Left forelimb (tissue), 1 donor: ENCODE data around the gene RNF150.
"Not testable (repeated sequence)": the region's sequence is repeated elsewhere in the genome, so short reads cannot be mapped to it uniquely, and the experiment has no call there.

Experiments used
- DNase-seq: peaks from one replicate; pipeline ENCODE4 v3.0.0-alpha.2; 2018; ENCODE audit warnings: low spot score

Gene RNF150

GRCh38 chr4:141075553-141075952, 57.7 kb downstream of the RNF150 start:
- DNase-seq = no peak

- DNase-seq = no peak
Measured at GRCh38 chr4:141074098-141074878, 59.0 kb downstream of the RNF150 start.

GRCh38 chr4:141066690-141067089, 66.6 kb downstream of the RNF150 start:
- no peak for DNase-seq

- DNase-seq = no peak
Measured at GRCh38 chr4:141065872-141066271, 67.4 kb downstream of the RNF150 start.

GRCh38 chr4:141062651-141063050, 70.6 kb downstream of the RNF150 start:
- no peak for DNase-seq

GRCh38 chr4:141058591-141059512, 74.4 kb downstream of the RNF150 start:
- DNase-seq = no peak

- no peak for DNase-seq
Measured at GRCh38 chr4:141057582-141057981, 75.7 kb downstream of the RNF150 start.

GRCh38 chr4:141056473-141056872, 76.8 kb downstream of the RNF150 start:
- no peak for DNase-seq

- no peak for DNase-seq
Measured at GRCh38 chr4:141054446-141054845, 78.8 kb downstream of the RNF150 start.

GRCh38 chr4:141050999-141051398, 82.3 kb downstream of the RNF150 start:
- not testable (repeated sequence) for DNase-seq

GRCh38 chr4:141047228-141047884, 85.9 kb downstream of the RNF150 start:
- DNase-seq = no peak

GRCh38 chr4:141046255-141046654, 87.0 kb downstream of the RNF150 start:
- DNase-seq = no peak

- DNase-seq = no peak
Measured at GRCh38 chr4:141045848-141046247, 87.4 kb downstream of the RNF150 start.

GRCh38 chr4:141041021-141041476, 92.2 kb downstream of the RNF150 start:
- DNase-seq = no peak

- DNase-seq = no peak
Measured at GRCh38 chr4:141039156-141039555, 94.1 kb downstream of the RNF150 start.

- DNase-seq = no peak
Measured at GRCh38 chr4:141038428-141038827, 94.8 kb downstream of the RNF150 start.

- no peak for DNase-seq
Measured at GRCh38 chr4:141037446-141037845, 95.8 kb downstream of the RNF150 start.

GRCh38 chr4:141036786-141037185, 96.5 kb downstream of the RNF150 start:
- no peak for DNase-seq

- DNase-seq = no peak
Measured at GRCh38 chr4:141035920-141036319, 97.3 kb downstream of the RNF150 start.

- DNase-seq = no peak
Measured at GRCh38 chr4:141028024-141028529, 105.2 kb downstream of the RNF150 start.

- no peak for DNase-seq
Measured at GRCh38 chr4:141027421-141027820, 105.8 kb downstream of the RNF150 start.

GRCh38 chr4:141026900-141027299, 106.4 kb downstream of the RNF150 start:
- DNase-seq = no peak
